CD4-positive, alpha-beta T cell treated with Interleukin-15 for 1 hour (primary cell): ENCODE data around the gene VAMP2.

Experiments
- DNase-seq: peaks from one replicate; pipeline ENCODE4 v3.0.0-alpha.2; 2020

The VAMP2 gene

GRCh38 chr17:8162233-8162996, at the start of gene VAMP2:
VAMP2 (minus strand) TSS chr17:8162948; CDS start chr17:8162879, 69 bp downstream.
- DNase-seq, result peak; percentile 84

- DNase-seq, result no peak
Observed at GRCh38 chr17:8210761-8211458, 48.2 kb upstream of the VAMP2 start.

GRCh38 chr17:8209907-8210760, 47.4 kb upstream of the VAMP2 start, which contains the start of gene AURKB:
AURKB (minus strand) TSS chr17:8210575; CDS start chr17:8210224, 351 bp downstream.
- DNase-seq, result peak; percentile 95

- DNase-seq, result no peak
Observed at GRCh38 chr17:8206536-8206935, 43.8 kb upstream of the VAMP2 start.

DNA sequence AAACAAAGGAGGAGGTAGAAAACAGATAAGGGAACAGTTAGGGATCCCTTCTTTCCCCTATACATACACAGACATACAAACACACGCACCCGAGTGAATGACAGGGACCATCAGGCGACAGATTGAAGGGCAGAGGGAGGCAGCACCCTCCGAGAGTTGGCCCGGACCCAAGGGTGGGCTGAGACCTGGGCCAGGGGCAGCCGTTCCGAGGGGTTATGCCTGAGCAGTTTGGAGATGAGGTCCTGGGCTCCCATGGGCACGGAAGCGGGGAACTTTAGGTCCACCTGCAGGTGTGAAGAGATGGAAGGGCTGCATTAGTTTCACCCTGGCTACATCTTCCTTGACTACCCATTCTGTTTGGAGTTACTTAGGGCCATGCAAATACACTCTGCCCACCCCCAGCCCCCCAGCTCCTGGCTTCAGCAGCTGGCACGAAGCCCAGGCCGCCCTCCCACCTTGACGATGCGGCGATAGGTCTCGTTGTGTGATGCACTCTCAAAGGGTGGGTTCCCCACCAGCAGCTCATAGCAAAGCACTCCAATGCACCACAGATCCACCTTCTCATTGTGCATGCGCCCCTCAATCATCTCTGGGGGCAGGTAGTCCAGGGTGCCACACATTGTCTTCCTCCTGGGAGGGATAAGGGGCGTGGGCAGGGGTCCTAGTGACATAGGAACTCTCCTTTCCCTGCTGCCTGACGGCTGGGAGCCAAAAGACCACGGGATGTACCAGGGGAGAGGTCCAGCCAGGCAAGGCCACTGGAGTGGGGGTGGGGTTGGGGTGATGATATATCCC, 42.2 kb upstream of the VAMP2 start:
- no peak for DNase-seq

DNA sequence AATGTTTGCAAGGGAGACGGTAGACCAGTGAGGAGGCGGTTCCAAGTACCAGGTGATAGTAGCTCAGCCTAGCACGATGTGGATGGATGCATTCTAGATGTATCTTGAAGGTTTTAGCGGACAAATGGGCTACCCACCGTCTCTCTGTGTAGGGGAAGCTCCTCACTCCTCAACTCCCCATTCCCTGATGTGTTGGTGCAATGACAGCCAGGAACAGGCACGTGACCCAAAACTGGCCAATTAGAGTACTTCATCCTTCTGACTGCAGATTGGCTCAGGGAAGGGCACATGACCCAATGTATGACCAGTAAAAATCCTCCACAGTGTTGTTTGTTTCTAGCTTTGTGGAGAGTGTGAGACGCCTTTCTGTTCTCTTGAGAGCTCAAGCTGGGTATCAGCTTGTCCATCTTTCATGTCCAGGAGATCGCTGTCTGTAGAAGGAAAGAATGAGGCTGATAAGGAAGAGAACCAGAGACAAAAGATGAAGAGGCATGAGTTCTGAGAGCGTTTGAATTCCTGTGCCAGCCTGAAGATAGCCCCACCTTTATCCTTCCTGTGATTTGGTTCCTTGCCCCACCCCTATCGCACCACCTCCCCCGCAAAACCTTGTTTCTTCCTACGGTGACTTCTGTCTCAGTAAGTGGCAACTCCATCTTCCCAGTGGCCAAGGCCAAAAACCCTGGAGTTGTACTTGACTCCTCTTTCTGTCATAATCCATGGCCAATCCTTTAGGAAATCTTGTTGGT, 29.5 kb upstream of the VAMP2 start:
- DNase-seq, result peak; percentile 76

GRCh38 chr17:8190506-8190905, 27.8 kb upstream of the VAMP2 start:
- DNase-seq, result no peak

- peak; percentile 98 for DNase-seq
Observed at GRCh38 chr17:8189711-8190477, 27.1 kb upstream of the VAMP2 start, which contains the start of gene BORCS6. BORCS6 (minus strand) TSS chr17:8190180; CDS start chr17:8190140, 40 bp downstream.

GRCh38 chr17:8189041-8189710, 26.4 kb upstream of the VAMP2 start:
- DNase-seq, result no peak

DNA sequence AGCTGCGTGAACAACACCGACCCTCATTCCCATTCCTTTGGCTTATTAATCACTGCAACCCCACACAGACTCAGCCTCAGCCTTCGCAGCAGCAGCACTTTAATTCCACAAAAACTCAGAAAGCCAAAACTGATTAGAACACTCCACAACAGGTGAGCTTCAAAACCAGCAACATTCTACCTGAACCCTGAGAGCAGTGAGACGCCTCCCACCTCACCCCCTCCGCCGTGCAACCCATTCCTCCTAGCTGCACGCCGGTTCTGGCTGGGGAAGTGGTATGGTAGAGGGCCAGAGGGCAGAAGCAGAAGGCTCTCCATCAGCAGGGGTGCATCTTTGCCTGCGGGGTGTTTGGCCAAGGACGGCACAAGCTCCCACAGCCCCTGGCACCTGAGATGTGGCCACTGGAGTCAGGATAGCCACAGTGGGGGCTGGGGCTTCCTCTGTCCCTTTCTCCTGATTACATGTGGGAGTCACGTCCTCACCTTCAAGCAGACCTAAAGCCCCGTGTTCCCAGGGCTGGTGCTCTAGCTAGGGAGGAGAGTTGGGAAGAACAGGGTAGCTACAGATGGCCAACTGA, 25.6 kb upstream of the VAMP2 start:
- no peak for DNase-seq

GRCh38 chr17:8187517-8188262, 24.9 kb upstream of the VAMP2 start:
- DNase-seq, result peak; percentile 87

DNA sequence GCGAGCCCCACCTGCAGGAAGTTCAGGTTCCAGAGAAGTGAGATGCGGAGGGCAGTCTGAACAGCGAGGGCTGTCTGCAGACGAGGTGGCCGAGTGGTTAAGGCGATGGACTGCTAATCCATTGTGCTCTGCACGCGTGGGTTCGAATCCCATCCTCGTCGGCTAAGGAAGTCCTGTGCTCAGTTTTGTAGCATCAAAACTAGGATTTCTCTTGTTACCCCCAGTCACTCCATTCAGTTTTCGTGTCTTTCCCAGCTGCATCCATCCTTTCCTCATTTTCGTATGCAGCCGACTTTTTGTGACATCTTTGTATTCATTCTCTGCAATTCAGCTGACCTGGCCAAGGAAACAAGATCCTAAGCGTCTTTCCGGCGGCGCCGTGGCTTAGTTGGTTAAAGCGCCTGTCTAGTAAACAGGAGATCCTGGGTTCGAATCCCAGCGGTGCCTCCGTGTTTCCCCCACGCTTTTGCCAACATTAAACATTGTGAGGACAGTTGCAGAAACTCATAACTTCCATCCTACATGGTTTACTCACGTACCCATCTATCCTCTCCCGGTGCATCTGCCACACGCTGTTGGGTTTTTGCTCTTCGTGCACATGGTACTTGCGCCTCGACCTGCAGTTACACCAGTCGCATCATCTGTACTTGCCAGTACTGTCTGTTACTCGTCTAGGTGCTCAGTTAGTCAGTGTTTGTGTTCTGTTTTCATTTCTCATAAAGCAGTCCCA, 24.2 kb upstream of the VAMP2 start:
- DNase-seq, result peak; percentile 95

DNA sequence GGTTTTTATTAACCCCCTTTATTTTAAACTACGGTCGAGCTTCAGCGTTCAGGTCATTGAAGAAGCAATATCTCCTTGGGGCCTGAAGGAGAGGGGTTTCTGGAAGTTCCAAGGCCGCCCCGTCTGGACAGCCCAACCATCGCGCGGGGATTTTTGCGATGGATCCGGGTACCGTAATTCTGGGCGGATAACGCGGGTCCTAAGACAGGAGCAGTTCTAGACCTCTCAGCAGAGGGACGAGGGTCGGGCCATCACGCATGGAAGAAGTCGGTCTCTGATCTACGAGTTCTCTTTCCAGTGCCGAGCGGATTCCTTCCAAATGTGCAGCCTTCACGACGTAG, 23.7 kb upstream of the VAMP2 start:
- no peak for DNase-seq

- peak; percentile 90 for DNase-seq
Observed at GRCh38 chr17:8185582-8186445, 23.1 kb upstream of the VAMP2 start.

GRCh38 chr17:8176998-8177731, 14.4 kb upstream of the VAMP2 start:
- DNase-seq, result no peak

DNA sequence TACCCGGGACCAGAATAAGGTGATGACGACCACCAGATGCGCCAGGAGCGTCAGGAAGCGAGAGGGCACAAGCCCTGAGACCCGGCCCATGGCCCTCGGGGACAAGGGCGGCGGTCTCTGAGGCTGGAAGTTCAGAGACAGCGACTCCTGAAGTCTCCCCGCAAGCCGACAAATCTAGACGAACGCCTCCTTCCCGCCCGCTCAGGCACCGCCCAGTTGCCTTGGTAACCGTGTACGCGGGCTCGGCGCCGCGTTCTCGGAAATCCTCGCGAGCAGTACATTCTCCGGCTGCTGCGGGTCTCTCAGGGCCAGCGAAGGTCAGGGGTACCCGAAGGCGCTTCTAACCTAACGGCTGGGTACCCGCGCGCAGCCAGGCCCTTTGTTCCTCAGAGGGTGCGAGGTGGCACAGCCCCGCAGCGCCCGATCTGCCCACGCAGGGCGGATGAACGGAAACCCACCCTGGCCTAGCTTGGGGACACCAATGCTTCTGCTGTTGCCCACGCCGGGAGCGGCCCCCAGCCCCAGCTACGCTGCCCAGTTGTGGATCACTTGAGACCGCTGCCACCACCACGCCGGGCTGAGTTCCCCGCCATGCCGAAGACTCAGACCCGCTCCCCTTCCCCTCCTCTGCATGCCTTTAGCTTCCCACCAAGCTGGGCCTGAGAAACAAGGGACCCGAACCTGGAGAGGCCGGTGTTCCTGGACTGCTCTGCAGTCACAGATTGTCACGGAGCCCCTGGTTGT, 13.6 kb upstream of the VAMP2 start, which contains the start of gene TMEM107:
TSS of gene TMEM107 (minus strand) at position 184 of the 744 bp plus-strand sequence. CDS start at position 90, 94 bp downstream.
- peak; percentile 88 for DNase-seq
